Measurements from ENCODE around the gene TSHR. TPM values are rescaled to one million over a fixed set of nuclear protein-coding genes. Genes with fewer than 3 reads are reported as not detected.

The TSHR gene
- polyA plus RNA-seq (2013, experiment 1 of 2; ENCODE audit: insufficient read length) = not detected
- not detected for polyA plus RNA-seq (2013, experiment 2 of 2; ENCODE audit: insufficient read length)

DNA sequence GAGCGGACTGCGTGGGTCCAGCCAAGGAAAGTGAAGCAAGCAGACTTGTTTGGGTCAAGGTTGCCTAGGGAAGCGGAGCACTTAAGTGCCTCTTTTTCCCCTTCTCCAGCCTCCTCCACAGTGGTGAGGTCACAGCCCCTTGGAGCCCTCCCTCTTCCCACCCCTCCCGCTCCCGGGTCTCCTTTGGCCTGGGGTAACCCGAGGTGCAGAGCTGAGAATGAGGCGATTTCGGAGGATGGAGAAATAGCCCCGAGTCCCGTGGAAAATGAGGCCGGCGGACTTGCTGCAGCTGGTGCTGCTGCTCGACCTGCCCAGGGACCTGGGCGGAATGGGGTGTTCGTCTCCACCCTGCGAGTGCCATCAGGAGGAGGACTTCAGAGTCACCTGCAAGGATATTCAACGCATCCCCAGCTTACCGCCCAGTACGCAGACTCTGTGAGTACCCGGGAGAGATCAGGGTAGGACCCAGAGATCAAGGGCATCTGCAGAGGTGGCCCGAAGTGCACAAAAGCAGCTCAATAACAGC is at the start of gene TSHR:
TSS of gene TSHR (plus strand) at position 206 of the 526 bp plus-strand sequence. CDS start at position 266, 60 bp downstream.
- DNase-seq = no peak

DNA sequence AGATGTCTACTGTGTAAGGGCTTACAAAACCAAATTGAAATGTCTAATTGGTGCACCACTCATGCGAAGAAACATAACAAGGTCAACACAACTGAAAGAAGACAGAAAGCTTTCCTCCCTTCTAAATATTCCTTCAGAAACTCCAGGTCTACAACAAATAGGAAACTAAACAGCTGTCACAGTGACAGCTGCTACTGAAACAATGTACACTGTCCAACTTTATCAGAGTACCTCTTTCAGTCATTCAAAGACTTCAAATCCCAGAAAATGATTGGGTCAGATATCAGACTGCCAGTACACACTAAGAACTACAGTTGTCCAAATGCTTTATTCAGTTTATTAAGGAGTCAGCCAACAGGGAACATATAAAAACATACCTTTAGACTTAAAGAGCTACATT is 49.1 kb upstream of the TSHR start:
- no peak for DNase-seq

DNA sequence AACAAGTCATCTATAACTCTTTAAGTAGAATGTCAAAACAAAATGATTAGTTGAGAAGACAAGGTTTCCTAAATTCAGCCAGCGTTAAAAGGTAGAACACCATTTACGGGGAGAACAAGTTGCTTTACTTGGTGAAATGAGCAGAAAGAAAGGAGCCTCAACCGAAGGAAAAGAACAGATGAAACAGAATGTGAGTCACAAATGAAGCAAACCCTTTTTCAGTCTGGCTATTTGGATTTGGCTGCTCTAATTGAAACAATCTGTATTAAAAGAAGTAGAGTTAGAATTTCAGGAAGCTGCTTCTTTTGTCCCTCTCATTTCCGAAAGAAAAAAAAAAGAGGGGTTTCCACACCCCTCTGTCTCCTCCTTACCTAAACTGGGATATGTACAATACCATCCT is 48.5 kb upstream of the TSHR start:
- peak; percentile 4 for DNase-seq

DNA sequence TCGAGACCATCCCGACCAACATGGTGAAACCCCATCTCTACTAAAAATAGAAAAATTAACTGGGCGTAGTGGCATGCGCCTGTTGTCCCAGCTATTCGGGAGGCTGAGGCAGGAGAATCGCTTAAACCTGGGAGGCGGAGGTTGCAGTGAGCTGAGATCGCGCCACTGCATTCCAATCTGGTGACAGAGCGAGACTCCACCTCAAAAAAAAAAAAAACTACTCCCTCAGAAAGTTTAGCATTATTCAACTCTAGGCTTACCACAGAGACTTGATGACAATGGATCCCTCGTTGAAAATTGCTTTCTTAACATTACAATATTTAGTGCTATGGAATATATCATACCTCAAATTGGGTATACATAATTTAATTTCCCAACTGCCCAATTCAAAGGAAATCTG is 43.4 kb upstream of the TSHR start:
- DNase-seq = peak; percentile 9

DNA sequence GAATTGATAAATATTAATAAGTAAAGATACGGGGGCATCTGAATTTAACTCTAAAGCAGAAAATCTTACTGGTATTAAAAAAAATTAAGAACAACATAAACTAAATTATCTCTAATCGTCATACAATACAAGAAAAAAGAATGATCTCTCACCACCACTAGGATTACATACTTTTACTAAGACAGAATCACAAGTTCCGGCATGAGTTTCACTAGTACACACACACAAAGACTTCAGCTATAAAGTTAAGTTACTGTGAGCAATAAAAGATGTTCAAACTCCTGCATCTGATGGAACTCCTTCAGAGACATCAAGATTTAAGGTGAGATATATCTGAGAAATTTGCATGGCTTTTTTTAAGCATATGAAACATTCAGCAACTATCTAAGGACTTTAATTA is 35.8 kb upstream of the TSHR start:
- no peak for DNase-seq

DNA sequence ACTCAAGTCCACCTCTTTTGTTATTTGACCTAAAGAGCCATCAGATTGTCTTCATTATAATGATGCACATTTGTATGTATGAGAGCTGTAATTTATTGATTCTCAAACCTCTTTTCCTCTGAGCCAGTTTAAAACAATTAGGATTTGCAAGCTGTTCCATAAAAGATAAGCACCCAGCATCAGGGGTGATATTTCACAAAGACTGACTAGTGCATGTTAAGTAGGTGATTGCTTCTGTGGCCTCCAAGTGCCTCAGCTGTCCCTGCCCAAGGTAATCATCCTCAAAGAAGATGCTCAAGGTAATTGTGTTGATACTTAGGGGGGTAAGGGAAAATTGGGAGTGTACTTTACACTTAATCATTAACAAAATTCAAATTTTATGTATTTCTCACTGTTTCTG is 32.1 kb upstream of the TSHR start:
- DNase-seq = no peak

DNA sequence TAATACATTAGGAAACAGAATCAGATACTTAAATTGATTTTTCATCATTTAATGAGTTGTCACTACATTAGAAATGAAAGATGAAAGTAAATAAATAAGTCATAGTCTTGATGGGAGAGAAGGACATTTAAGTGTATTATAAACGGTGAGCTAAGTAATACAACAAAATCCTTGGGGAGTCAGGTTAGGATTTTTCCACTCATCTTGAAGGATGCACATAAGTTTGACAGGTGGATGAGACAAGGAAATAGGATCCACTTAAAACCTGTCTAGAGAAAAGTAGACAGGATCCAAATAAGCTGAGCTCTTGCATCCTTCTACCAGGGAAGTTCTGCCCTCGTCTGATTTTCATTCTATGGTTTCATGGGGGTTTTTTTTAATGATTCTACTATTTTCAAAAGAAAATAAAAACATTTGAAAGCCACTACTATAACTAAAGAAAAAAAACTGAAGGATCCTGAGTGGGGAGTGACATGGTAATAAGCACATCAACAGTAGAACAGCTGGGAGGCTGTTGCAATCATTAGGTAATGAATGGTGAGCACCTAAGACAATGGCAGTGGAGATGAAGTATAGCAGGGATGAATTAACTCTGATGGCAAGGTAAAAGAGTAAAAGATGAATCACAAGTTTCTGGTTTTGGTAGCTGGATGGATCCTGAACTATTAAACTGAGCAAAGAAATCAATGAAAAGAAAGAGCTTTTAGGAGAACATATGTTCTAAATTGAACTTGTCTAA is 30.9 kb upstream of the TSHR start:
- DNase-seq = no peak

DNA sequence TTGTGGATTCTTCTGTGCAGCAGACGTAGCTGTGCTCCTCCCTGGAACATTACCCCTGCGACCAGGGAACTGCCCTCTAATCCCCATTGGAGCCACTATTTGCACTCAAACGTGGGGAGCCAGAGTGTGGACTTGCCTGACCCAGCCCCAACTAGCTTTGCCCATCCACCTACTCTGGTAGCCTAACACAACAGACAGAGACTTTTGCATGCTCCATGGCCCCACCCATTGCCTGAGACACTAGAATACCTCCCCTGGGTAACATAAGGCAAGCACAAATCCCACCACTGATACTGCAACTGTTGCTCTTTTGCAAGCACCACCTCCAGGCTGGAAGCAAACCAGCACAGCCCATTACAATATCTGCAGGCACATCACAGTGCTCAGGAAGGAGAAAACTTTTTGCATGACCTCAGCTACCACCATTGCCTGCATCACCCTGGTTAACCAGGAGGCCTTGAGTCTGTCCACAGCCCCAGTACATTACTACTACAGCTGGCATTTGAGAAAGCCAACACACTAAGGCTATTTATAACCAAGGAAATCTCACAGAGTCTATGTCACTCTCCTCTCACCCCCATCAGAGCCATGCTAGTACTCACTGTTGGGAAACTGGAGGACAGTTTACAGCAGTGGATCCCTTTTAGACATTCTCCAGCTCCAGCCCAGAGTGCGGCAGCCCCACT is 28.9 kb upstream of the TSHR start:
- DNase-seq = peak; percentile 56

DNA sequence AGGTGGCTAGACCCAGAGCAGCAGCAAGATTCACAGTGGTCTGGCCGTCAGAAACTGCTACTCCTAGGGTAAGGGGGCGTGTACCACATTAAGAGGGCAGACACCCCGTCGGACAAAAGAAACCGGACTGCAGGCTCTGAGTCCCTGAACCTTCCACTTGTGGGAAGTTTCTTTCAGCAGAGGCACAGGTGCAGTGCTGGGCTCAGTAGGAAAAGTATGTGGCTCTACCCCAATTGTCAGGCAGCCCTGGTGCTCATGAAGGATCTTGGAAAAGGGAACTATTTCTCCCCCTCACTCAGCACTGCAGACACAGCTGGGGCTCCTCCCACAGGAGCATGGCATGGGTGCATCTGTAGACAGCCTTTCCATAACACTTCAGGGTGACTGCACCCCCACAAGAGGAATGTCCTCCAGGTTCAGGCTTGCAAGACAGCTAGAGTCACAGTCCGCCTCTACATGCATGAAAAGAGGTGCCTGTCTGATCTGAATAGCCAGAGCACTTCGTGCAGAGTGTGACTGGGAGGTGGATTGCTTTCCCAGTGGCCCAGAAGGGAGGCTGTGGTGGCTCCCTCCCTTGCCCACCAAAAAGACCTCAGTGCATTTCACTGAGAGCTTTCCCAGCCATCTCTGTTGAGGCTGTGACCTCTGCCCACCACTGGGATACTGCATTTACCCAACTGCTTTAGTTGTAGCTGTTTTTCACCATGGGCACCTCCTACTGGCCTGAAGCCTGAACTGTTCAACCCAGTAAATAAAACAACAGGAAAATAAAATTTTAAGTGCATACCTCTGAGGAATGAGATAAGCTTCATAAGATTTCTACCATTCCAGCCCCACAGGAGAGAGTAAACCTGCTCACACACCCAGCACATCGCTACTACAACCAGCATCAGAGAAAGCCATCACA is 28.1 kb upstream of the TSHR start:
- DNase-seq = no peak

DNA sequence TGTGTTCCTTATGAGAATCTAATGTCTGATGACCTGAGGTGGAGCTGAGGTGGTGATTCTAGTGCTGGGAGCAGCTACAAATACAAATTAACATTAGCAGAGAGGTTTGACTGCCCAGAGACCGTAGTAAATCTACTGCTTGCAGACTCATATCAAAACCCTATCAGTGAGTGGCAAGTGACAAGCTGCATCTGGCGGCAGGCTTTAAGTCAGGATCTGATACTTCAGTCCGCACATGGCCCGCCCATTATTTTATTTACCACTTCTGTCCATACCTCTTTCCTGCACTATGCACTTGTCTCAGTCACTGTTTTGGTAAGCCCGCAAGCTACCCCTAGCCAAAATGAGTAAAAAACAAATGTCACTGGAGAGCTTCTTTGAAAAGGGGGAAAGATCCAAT is 25.3 kb upstream of the TSHR start:
- no peak for DNase-seq

DNA sequence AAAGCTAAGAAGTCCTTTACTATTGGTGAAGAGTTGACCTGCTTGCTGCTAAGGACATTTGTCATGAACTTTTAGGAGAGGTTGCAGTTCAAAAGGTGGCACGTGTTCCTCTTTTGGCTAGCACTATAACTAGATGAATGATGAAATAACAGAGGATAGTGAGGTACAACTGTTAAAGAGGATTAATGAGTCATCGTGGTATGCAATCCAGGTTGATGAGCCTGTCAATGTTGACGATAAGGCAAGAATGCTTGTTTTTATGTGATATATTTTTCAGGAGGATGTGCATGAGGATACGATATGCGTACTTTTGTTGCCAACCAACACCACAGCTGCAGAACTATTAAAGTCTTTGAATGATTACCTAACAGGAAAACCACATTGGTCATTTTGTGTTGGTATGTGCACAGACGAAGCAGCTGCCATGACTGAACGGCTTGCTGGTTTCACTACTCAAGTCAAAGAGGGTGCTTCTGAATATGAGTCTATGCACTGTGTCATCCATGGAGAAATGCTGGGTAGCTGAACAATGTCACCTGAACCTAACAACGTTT is 24.5 kb upstream of the TSHR start:
- DNase-seq = peak; percentile 63

DNA sequence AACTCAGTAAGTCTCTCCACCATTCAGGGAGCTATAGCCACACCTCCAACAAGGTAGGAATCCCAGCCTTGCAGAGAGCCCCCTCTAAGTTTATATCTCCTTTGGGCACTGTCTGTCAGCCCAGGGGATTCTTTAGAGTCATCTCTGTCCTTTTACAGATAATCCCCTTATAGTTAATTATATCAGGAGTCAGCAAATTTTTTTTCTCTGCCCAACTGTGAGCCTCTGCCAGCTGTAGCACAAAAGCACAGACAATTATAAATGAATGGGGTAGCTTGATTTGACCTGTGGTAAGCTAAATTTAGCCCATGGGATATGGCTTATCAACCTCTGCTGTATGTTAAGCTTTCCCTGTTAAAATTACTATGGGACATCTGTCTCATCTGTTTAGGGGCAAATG is 22.1 kb upstream of the TSHR start:
- DNase-seq = no peak

DNA sequence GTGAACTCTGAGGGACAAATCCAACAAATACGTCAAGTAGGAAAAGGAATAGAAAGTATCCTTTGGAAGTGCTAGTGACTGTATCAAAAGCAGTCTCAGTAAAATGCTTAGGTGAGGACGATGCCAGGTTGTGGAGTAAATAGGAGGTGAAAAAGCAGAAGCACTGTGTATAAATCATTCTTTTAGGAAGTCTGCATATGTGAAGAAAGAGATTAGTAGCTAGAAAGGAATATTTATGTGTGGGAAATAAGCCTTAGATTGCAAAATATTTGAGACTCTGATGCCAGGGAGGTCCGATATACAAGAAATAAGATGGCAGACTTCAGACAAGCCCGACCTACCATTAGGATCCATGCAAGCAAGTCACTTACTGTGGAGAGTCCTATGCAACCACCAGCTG is 21.7 kb upstream of the TSHR start:
- no peak for DNase-seq

DNA sequence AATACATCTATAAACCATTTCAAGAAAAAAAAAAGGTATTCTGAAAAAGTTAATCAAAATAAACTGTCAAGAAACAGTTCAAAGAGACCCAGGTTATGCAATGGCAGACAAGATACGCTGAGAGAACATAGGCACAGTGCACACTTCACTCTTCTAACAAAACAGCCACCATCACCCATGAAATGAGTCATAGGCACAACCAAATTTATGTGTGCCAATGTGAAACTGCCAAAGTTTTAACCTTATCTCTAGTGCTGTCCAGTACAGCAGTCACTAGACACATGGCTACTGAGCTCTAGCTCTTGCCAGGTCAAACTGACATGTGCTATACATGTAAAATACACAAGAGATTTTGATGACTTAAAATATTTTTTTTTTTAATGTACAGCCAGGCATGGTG is 15.3 kb upstream of the TSHR start:
- DNase-seq = no peak

DNA sequence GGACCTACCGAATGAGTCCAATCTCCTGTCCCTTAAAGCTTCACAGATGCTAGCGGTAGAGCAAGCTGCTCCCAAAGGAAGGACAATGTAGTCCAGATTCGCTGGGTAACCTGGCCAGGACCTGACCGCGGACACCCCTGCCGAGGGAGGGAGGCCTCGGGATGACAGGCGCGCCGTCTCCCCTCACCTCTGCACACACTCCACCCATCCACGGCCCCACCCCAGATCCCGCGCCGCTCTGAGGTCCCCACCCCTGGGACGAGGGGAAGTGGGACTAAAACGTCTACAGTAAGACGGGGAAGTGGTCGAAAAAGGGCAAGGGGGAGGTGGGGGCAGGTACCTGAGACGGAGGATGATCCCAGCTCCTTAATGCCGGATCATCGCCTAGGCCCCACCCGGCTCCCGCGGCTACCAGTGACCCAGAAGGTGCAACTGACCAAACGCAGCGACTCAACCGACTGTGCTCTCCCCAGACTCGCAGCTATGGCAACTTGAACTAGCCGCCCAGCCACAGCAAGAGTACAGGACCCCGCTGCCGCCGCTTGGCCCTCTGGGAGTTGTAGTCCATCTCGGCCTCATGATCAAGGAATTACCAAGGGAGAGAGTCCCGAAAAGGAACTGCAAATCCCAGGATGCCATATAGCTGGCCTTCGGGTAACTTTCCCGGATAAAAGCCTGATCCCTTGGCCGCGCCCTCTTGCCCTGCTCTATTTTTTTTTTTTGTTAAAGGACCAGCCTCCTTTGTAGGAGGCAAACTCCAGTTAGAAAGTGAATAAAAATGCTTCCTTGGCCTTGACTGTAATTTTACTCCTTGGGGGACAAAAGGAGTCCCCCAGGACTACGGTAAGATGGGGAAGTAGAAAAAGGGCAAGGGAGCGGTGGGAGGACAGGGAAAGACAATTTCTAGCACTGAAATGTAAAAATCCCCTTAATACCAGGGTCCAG is 13.9 kb upstream of the TSHR start, which contains the start of gene CEP128:
TSS of gene CEP128 (minus strand) at position 498 of the 945 bp plus-strand sequence.
- peak; percentile 99 for DNase-seq

DNA sequence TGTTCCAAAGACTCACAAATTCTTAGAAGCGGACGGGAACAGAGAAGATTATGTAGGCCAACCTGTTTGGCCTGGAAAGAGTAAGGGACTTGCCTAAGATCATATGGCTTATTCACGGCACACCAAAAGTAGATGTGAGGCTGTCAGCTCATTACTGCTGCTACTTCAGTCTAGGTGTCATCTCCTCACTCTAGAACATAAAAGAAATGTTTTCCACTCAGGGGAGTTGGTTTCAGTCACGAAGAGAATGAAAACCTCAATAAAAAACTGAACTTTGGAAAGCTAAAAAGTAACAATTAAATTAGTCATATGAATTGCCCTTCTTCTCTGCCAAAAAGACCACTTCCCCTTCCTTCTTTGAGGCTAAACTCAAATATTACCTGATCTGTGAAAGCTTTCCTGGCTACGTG is 13.2 kb upstream of the TSHR start:
- DNase-seq = no peak

DNA sequence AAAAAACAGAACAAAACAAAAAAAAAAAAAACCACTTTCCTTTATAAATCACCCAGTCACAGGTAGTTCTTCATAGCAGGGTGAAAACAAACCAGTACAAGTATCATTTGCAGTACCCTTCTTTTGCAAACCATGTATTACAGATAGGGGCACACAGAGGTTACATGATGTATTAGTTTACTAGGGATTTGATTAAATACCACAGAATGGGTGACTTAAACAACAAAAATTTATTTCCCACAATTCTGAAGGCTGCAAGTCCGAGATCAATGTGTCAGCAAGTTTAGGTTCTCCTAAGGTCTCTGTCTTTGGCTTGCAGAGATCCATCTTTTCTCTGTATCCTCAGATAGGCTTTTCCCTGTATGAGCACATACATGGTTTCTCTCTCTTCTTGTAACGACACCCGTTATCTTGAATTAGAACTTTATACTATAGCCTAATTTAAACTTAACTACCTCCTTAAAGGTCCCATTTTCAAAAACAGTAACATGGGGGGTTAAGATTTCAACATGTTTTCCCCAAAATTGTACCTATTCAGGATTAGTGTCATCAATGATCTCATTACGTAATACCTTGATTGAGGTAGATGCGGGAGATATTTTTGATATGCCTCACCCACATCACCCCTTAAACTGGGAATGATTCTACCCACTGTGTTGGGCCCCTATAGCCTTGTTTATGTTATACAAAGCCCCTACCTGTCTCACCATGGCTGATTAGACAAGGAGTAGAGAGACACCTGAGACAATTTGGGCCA is 10.4 kb upstream of the TSHR start:
- DNase-seq = no peak

DNA sequence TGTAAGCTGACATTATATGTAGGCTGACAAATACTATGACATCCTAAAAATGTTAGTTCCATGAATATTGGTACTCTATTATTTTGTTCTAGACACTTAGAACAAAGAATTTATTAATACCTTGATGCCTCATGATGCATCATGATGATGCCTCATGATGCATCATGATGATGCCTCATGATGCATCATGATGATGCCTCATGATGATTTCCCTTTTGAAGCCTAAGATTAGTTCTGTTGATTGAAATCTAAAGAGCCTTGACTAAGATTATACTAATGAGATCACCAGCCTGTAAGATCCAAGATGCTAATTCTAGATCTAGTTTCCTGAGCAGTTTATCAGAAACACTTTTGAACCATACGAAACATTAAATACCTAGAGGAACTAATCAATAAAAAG is 9.2 kb upstream of the TSHR start:
- DNase-seq = no peak

DNA sequence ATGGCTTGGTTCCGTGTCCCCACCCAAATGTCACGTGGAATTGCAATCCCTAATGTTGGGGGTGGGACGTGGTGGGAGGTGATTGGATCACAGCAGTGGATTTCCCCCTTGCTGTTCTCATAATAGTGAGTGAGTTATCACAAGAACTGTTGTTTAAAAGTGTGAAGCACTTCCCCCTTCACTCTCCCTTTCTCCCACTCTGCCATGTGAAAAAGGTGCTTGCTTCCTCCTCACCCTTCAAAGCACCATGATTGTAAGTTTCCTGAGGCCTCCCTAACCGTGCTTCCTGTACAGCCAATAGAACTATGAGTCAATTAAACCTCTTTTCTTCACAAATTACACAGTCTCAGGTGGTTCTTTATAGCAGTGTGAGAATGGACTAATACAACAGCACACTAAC is 8.6 kb upstream of the TSHR start:
- no peak for DNase-seq

DNA sequence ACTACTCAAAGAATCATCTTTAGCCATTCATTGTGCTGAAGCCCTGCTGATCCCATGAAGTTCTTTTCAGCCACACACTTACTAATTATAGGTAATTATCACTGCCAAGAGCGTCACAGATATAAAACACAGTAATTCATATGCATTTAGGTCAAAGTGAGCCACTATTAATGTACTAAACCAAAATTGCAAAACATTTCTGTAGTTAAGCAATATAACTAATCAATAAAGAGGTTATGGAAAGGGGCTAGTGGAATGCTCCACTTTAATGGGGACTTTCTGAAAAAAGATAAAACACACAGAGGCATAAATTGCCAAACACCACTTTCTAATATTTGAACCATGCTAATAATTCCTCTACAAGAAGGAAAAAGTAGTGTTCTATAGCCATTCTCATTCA is 7.1 kb upstream of the TSHR start:
- no peak for DNase-seq

DNA sequence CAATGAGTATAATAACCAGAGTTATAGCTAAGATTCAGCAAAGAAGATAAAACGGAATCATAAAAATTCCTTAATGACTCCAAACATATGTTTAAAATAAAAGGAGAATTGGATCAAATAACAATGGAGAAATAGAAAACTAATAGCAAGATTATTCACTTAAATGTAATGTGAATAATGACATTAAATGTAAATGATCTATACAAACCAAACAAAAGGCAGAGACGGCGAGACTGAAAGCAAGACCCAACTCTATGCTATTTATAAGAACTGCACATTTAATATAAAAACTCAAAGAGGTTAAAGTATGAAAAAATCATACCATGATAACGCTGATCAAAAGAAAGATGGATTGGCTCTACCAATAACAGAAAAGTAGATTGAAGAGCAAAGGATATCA is 3.9 kb upstream of the TSHR start:
- no peak for DNase-seq
